KMS-11 (cell line): ENCODE data around the gene BABAM2.

Experiments
- H2AFZ ChIP-seq: fragments of 200-600 bp; sonication (generic); 2 replicates; pipeline ENCODE4 v1.6.1; 2016; ENCODE audit warnings: antibody characterized with exemption, mixed run types, low read depth
- H3K27ac ChIP-seq: fragments of 200-600 bp; sonication (generic); 2 replicates; pipeline ENCODE4 v1.6.1; 2016; ENCODE audit warnings: mild to moderate bottlenecking, mixed run types
- H3K27me3 ChIP-seq: fragments of 200-600 bp; sonication (generic); 2 replicates; pipeline ENCODE4 v1.6.1; 2017; ENCODE audit warnings: mild to moderate bottlenecking, low read depth, mixed run types, moderate library complexity; ENCODE audit not compliant: insufficient read depth
- H3K36me3 ChIP-seq: fragments of 200-600 bp; sonication (generic); 2 replicates; pipeline ENCODE4 v1.6.1; 2017; ENCODE audit warnings: mild to moderate bottlenecking, mixed run types; ENCODE audit not compliant: insufficient read depth
- H3K4me1 ChIP-seq: fragments of 200-600 bp; sonication (generic); 2 replicates; pipeline ENCODE4 v1.6.1; 2016; ENCODE audit warnings: mild to moderate bottlenecking, low read depth, mixed run types; ENCODE audit not compliant: poor library complexity, severe bottlenecking
- H3K4me2 ChIP-seq: fragments of 200-600 bp; sonication (generic); 2 replicates; pipeline ENCODE4 v1.7.0; 2016; ENCODE audit warnings: mild to moderate bottlenecking, mixed run types
- H3K4me3 ChIP-seq: fragments of 200-600 bp; sonication (generic); IDR thresholded peaks from 2 replicates; pipeline ENCODE4 v1.6.1; 2017; ENCODE audit warnings: low read depth, low read length, mixed read lengths; ENCODE audit not compliant: insufficient read depth
- H3K79me2 ChIP-seq: fragments of 200-600 bp; sonication (generic); 2 replicates; pipeline ENCODE4 v1.6.1; 2016; ENCODE audit warnings: low read depth, mixed run types; ENCODE audit not compliant: insufficient read depth
- H3K9ac ChIP-seq: fragments of 200-600 bp; sonication (generic); 2 replicates; pipeline ENCODE4 v1.6.1; 2016; ENCODE audit warnings: mild to moderate bottlenecking, mixed run types
- H4K20me1 ChIP-seq: fragments of 200-600 bp; sonication (generic); 2 replicates; pipeline ENCODE4 v1.6.1; 2016; ENCODE audit warnings: mild to moderate bottlenecking, mixed run types; ENCODE audit not compliant: insufficient read depth
- TF ChIP-seq, protein P1 (sequence below): fragments of 200-600 bp; sonication (generic); conservative IDR thresholded peaks from 2 replicates; pipeline ENCODE4 v1.6.1; 2017; ENCODE audit warnings: low read depth, mild to moderate bottlenecking, antibody characterized with exemption, low read length, moderate library complexity, mixed read lengths

The BABAM2 gene

DNA sequence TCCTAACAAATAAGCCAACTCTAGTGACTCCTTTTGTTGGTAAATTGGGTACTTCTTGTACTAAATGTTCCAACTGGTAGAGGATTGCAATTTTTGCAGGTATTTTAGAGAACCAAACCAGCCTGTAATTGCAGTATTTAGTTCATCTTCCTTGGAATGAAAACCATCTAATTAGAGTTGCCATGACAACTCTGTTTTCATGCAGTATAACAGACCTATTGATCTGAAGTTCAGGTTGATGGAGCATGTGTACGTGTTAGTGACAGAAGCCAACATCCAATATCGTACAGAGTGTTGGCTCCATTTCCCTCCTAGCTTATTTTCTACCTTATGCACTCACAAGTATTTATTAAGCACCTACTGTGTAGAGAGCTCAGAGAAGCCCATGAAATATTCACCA lies 325.8 kb downstream of the BABAM2 start:
- no peaks in the 10 kb centered on the region for H3K4me1 ChIP-seq
- TF ChIP-seq, protein P1, sequence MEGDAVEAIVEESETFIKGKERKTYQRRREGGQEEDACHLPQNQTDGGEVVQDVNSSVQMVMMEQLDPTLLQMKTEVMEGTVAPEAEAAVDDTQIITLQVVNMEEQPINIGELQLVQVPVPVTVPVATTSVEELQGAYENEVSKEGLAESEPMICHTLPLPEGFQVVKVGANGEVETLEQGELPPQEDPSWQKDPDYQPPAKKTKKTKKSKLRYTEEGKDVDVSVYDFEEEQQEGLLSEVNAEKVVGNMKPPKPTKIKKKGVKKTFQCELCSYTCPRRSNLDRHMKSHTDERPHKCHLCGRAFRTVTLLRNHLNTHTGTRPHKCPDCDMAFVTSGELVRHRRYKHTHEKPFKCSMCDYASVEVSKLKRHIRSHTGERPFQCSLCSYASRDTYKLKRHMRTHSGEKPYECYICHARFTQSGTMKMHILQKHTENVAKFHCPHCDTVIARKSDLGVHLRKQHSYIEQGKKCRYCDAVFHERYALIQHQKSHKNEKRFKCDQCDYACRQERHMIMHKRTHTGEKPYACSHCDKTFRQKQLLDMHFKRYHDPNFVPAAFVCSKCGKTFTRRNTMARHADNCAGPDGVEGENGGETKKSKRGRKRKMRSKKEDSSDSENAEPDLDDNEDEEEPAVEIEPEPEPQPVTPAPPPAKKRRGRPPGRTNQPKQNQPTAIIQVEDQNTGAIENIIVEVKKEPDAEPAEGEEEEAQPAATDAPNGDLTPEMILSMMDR = no peak
- no peaks in the 10 kb centered on the region for H3K79me2 ChIP-seq
- H3K4me2 ChIP-seq = no peak overlapping the region
- no peaks in the 10 kb centered on the region for H4K20me1 ChIP-seq
- no peaks in the 10 kb centered on the region for H3K27me3 ChIP-seq
- no peak overlapping the region for H3K4me3 ChIP-seq
- no peak overlapping the region for H3K9ac ChIP-seq
- H3K27ac ChIP-seq = no peak overlapping the region
- H3K36me3 ChIP-seq = no peaks in the 10 kb centered on the region
- H2AFZ ChIP-seq = no peak overlapping the region

DNA sequence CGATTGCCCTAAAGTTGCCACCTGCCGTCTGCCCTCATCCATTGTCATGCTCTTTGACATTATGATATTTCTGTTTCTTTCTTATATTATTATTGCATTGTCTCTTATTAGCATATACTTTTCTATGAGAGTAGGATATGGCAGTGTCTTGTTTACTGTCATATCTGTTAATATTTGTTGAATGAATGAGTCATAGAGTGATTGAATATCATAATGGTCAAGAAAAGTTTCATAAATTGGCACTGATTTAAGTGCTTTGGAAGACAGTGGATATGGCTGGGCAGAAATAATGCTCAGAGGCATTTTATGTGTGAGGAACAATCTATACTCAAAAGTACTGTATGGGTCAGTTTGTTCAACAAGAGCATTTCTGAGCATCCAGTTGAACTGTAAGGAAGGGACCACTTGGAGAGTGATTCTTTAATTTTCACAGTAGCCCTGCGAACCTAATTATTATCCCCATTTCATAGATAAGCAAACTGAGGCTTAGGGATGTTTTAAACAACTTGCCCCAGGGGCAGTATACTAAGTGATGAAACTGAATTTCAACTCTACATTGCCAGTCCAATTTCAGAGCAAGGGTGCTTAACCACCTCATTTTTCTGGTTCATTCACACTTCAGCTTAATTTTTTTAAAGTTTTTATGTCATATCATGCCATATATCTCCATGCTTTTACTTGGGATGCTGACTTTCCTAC lies 326.7 kb downstream of the BABAM2 start:
- Histone ChIP-seq H4K20me1 (no peaks in the 10 kb centered on the region), H3K4me1 (no peaks in the 10 kb centered on the region), H3K4me2 (no peak overlapping the region), H3K36me3 (no peaks in the 10 kb centered on the region), H2AFZ (no peak overlapping the region), H3K27ac (no peak overlapping the region), H3K4me3 (no peak overlapping the region), H3K79me2 (no peaks in the 10 kb centered on the region), H3K27me3 (no peaks in the 10 kb centered on the region), H3K9ac (no peak overlapping the region)
- TF ChIP-seq, protein P1 = no peak

DNA sequence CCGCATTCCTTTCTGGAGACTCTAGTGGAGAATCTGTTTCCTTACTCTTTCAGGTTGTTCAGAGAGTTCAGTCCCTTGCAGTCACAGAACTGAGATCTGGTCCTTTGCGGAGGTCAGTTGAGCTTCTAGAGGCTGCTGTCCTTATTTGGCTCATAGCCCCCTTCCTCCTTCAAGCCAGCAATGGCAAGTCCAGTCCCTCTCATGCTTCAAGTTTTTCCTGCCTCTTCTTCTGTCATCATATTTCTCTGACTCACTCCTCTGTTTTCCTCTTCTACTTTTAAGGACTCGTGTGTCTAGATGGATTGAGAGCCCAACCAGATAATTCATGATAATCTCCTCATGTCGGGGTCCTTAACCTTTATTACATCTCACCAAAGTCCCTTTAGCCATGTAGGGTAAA lies 328.6 kb downstream of the BABAM2 start:
- Histone ChIP-seq H3K27ac (no peak overlapping the region), H3K27me3 (no peaks in the 10 kb centered on the region), H4K20me1 (no peaks in the 10 kb centered on the region), H3K36me3 (no peaks in the 10 kb centered on the region), H3K4me3 (no peak overlapping the region), H3K9ac (no peak overlapping the region), H3K79me2 (no peaks in the 10 kb centered on the region), H3K4me1 (no peaks in the 10 kb centered on the region), H3K4me2 (no peak overlapping the region), H2AFZ (no peak overlapping the region)
- TF ChIP-seq, protein P1 = no peak

DNA sequence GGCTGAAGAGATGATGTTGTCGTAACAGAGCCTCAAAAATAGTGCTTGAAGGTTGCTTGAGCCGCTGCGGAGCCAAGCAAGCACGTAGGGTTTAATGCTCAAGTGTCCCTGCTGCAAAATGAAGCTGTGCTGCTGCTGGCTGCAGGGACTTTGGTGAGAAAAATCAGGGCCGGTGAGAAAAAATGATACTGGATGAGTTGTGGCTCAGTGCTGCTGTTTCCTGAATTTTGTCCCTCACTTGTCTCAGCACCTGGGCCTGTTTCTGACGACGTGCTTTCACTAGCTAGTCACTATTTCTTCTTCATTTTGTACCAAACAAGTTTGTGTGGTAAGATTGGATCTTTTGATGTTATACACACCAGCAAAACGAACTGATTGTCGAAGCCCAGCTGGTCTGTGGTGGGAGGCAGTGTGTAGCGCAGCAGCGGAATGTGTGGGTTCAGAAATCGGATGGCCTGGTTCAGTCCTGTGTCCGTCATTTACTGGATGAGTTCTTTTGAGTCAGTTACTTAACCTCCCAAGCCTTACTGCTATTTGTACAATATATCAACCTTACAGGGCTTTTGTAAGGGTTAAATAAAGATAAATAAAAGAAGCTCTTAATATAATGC lies 329.3 kb downstream of the BABAM2 start:
- H3K27me3 ChIP-seq = no peaks in the 10 kb centered on the region
- no peaks in the 10 kb centered on the region for H3K4me1 ChIP-seq
- H3K9ac ChIP-seq = no peak overlapping the region
- no peak overlapping the region for H3K4me3 ChIP-seq
- no peaks in the 10 kb centered on the region for H3K79me2 ChIP-seq
- TF ChIP-seq, protein P1 = no peak
- H3K4me2 ChIP-seq = no peak overlapping the region
- no peak overlapping the region for H2AFZ ChIP-seq
- no peaks in the 10 kb centered on the region for H3K36me3 ChIP-seq
- H3K27ac ChIP-seq = no peak overlapping the region
- H4K20me1 ChIP-seq = no peaks in the 10 kb centered on the region
